B cell (primary cell): ENCODE data around the gene TMPRSS11D. TPM values are rescaled to one million over a fixed set of nuclear protein-coding genes. Genes with fewer than 3 reads are reported as not detected.

Experiments used
- ATAC-seq: fragments of 200-7000 bp; cut with Tn5 transposase; one replicate; pipeline ENCODE4 v1.10.0; 2021; ENCODE audit warnings: low read depth, mild to moderate bottlenecking, moderate number of reproducible peaks, moderate library complexity
- CTCF ChIA-PET: fragments of 350-600 bp; sonication (Branson Sonifier 250); formaldehyde crosslinking; loops from one replicate; lab custom pipeline; 2021; ENCODE audit warnings: antibody characterized with exemption, inconsistent platforms; lab: Charles Lee
- POLR2A ChIA-PET: fragments of 350-600 bp; sonication (Branson Sonifier 250); formaldehyde crosslinking; loops from one replicate; lab custom pipeline; 2021; ENCODE audit warnings: antibody characterized with exemption; lab: Charles Lee
- DNase-seq: peaks from one replicate; pipeline ENCODE4 v3.0.0; 2013
- H2AFZ ChIP-seq: 2 replicates; pipeline ENCODE4 v1.6.1; 2012; ENCODE audit warnings: mild to moderate bottlenecking, low read depth, low read length; ENCODE audit not compliant: insufficient read depth, poor library complexity, severe bottlenecking
- H3K27ac ChIP-seq, 2 donors: 1 replicate in 1 of 2; 2 replicates in 1 of 2; pipeline ENCODE4 v1.5.1; 2012 to 2013; ENCODE audit warnings: low read length in 2 of 2, mild to moderate bottlenecking in 2 of 2, moderate library complexity in 1 of 2
- H3K27me3 ChIP-seq, 4 experiments: fragments of 200-600 bp in 1 of 4; sonication (generic) in 1 of 4; replicated peaks in 1 of 4; 1 replicate in 2 of 4; 2 replicates in 2 of 4; pipeline versions ENCODE4 v1.6.1 to v1.7.0; 2013 to 2016; ENCODE audit warnings: low read length in 3 of 4, mild to moderate bottlenecking in 2 of 4, mixed read lengths in 1 of 4, moderate library complexity in 1 of 4; ENCODE audit not compliant: insufficient read depth in 4 of 4, control insufficient read depth in 3 of 4; ENCODE audit errors: control extremely low read depth in 1 of 4
- H3K36me3 ChIP-seq, 2 experiments: replicated peaks in 1 of 2; 1 replicate in 1 of 2; 2 replicates in 1 of 2; pipeline versions ENCODE4 v1.6.1 to v1.7.1; 2013; ENCODE audit warnings: low read length in 1 of 2; ENCODE audit not compliant: insufficient read depth in 2 of 2, control insufficient read depth in 1 of 2; ENCODE audit errors: control extremely low read depth in 1 of 2, extremely low read depth in 1 of 2
- H3K4me1 ChIP-seq, 2 donors: fragments of 200-600 bp in 1 of 2; sonication (generic) in 1 of 2; 1 replicate in 1 of 2; 2 replicates in 1 of 2; pipeline versions ENCODE4 v1.5.1 to v1.6.1; 2013 to 2017; ENCODE audit warnings: low read length in 2 of 2; ENCODE audit not compliant: control insufficient read depth in 2 of 2, insufficient read depth in 2 of 2
- H3K4me2 ChIP-seq: replicated peaks from 2 replicates; pipeline ENCODE3; 2012; ENCODE audit warnings: mild to moderate bottlenecking, low read depth, low read length; ENCODE audit not compliant: poor library complexity, severe bottlenecking
- H3K4me3 ChIP-seq, 5 experiments: fragments of 200-600 bp in 1 of 5; sonication (generic) in 1 of 5; 1 replicate in 3 of 5; 2 replicates in 2 of 5; pipeline versions ENCODE4 v1.5.1 to v1.7.0; 2011 to 2016; ENCODE audit warnings: low read length in 4 of 5, mild to moderate bottlenecking in 4 of 5, low read depth in 2 of 5, control low read depth in 1 of 5, moderate library complexity in 1 of 5; ENCODE audit not compliant: insufficient read depth in 1 of 5; ENCODE audit errors: control extremely low read depth in 1 of 5, extremely low read depth in 1 of 5
- H3K79me2 ChIP-seq: fragments of 200-600 bp; sonication (generic); one replicate; pipeline ENCODE4 v1.6.0; 2016; ENCODE audit warnings: low read length; ENCODE audit not compliant: control insufficient read depth, insufficient read depth
- H3K9ac ChIP-seq: fragments of 200-600 bp; sonication (generic); 2 replicates; pipeline ENCODE4 v1.6.1; 2017; ENCODE audit warnings: mild to moderate bottlenecking, low read length, moderate library complexity
- H3K9me3 ChIP-seq, 3 donors: one replicate each; pipeline versions ENCODE4 v1.6.1 to v1.7.1; 2013; ENCODE audit warnings: low read length in 2 of 3; ENCODE audit not compliant: control insufficient read depth in 2 of 3, insufficient read depth in 1 of 3; ENCODE audit errors: control extremely low read depth in 1 of 3
- H4K20me1 ChIP-seq: 2 replicates; pipeline ENCODE4 v1.6.0; 2012; ENCODE audit warnings: mild to moderate bottlenecking, low read length; ENCODE audit not compliant: insufficient read depth, control insufficient read depth, poor library complexity, severe bottlenecking
- H3K27ac Mint-ChIP-seq: one replicate; pipeline ENCODE4 v1.8.0; 2021; ENCODE audit warnings: mixed read lengths
- H3K27me3 Mint-ChIP-seq: one replicate; pipeline ENCODE4 v1.8.0; 2021; ENCODE audit warnings: mixed read lengths
- H3K4me1 Mint-ChIP-seq: one replicate; pipeline ENCODE4 v1.8.0; 2021; ENCODE audit warnings: mixed read lengths
- H3K4me3 Mint-ChIP-seq: one replicate; pipeline ENCODE4 v1.8.0; 2021; ENCODE audit warnings: mixed read lengths
- H3K9me3 Mint-ChIP-seq: one replicate; pipeline ENCODE4 v1.8.0; 2022; ENCODE audit warnings: mixed read lengths; ENCODE audit not compliant: insufficient read depth
- CTCF ChIP-seq: fragments of 200-600 bp; IDR thresholded peaks from one replicate; pipeline ENCODE4 v1.8.0; 2022; ENCODE audit warnings: antibody characterized with exemption, mild to moderate bottlenecking
- EZH2 ChIP-seq: IDR thresholded peaks from 2 replicates; pipeline ENCODE4 v1.6.1; 2012; ENCODE audit warnings: borderline replicate concordance, low read depth, mild to moderate bottlenecking, moderate library complexity, low read length; ENCODE audit not compliant: insufficient read depth, poor library complexity, severe bottlenecking
- WGBS: methylation state at CpG from one replicate; pipeline ENCODE4 v1.1.5; 2013; ENCODE audit warnings: missing lambda C conversion rate; ENCODE audit not compliant: insufficient coverage; 5-methylcytosine and 5-hydroxymethylcytosine counted together
- intact Hi-C: fragments of 100-400 bp; cut with micrococcal nuclease; formaldehyde crosslinking; loops from one replicate; pipeline ENCODE4 v1.10.0; 2022
- polyA plus RNA-seq: library from polyadenylated mRNA; depleted of rRNA; stranded (reverse); fragments of >200 nt; gene quantifications from 2 replicates; pipeline ENCODE4 v1.2.3, GENCODE V29; 2012
- total RNA-seq, 2 donors: library from RNA; stranded (reverse); fragments of 120-200 nt in 1 of 2; gene quantifications; 1 replicate in 1 of 2; 2 replicates in 1 of 2; pipeline versions ENCODE4 v1.2.3 to v1.2.4, GENCODE V29; 2013 to 2022

The TMPRSS11D gene
- total and polyA plus RNA-seq, 2 donors (not counting 1 experiment from before 2014, with no cell fraction given), result not detected

DNA sequence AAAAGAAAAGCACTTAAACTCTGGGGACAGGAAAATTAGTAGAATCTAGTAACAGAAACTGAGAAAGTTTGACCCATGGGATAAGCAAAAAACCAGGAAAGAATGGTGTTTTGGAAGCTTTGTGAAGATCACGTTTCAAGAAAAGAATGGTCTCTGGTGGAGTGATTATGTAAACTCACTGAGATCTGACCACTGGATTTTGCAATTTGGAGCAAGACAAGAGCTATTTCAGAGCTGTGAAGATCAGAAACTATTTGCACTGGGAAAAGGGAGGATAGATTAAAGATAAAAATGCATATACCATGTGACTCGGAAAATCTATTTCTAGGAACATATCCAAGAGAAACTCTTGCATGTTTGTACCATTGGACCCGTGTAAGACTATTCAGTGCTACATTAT lies 4.3 kb downstream of the TMPRSS11D start:
- POLR2A ChIA-PET, result no interaction called here
- no peak overlapping the region for H3K27ac Mint-ChIP-seq
- H4K20me1 ChIP-seq, result no peaks in the 10 kb centered on the region
- CTCF ChIA-PET, result interaction anchor here (0.7 to 1.6 kb wide), 2 partner anchors 10 to 24 kb away, joined by 3 read pairs; no protein-coding TSS in a partner anchor
- no peaks in the 10 kb centered on the region for H3K36me3 ChIP-seq
- H3K4me3 ChIP-seq, result no peak overlapping the region
- no peak overlapping the region for H3K4me2 ChIP-seq
- no peak for TF ChIP-seq EZH2
- TF ChIP-seq CTCF, result no peak
- DNase-seq (no peak), ATAC-seq (no peak)
- H2AFZ ChIP-seq, result no peak overlapping the region
- H3K9ac ChIP-seq, result no peak overlapping the region
- WGBS, result 94% methylated on average over 1 of the region's 3 CpGs
- no peaks in the 10 kb centered on the region for H3K27me3 ChIP-seq
- H3K79me2 ChIP-seq, result no peaks in the 10 kb centered on the region
- H3K27ac ChIP-seq, result no peak overlapping the region
- no peaks in the 10 kb centered on the region for H3K9me3 Mint-ChIP-seq
- H3K9me3 ChIP-seq, result no peaks in the 10 kb centered on the region
- intact Hi-C loops, result no loop called here
- H3K4me1 ChIP-seq, result no peaks in the 10 kb centered on the region
- peaks cover 3% of the 10 kb centered on the region for H3K27me3 Mint-ChIP-seq
- no peak overlapping the region for H3K4me3 Mint-ChIP-seq
- H3K4me1 Mint-ChIP-seq, result no peaks in the 10 kb centered on the region

GRCh38 chr4:67877086-67877485 lies 6.7 kb downstream of the TMPRSS11D start:
- no peaks in the 10 kb centered on the region for H3K4me1 ChIP-seq
- no peaks in the 10 kb centered on the region for H3K79me2 ChIP-seq
- no peaks in the 10 kb centered on the region for H3K36me3 ChIP-seq
- H3K4me3 ChIP-seq, result no peak overlapping the region
- no peak for DNase-seq
- H3K27ac Mint-ChIP-seq, result no peak overlapping the region
- intact Hi-C loops, result no loop called here
- 100% methylated on average over 1 of the region's 3 CpGs for WGBS
- ATAC-seq, result no peak
- TF ChIP-seq EZH2 (no peak), CTCF (no peak)
- H2AFZ ChIP-seq, result no peak overlapping the region
- no peak overlapping the region for H3K4me3 Mint-ChIP-seq
- H3K9me3 Mint-ChIP-seq, result no peaks in the 10 kb centered on the region
- H3K9me3 ChIP-seq, result no peaks in the 10 kb centered on the region
- POLR2A ChIA-PET, result no interaction called here
- no peak overlapping the region for H3K4me2 ChIP-seq
- H3K27me3 ChIP-seq, result no peaks in the 10 kb centered on the region
- CTCF ChIA-PET, result no interaction called here
- H3K4me1 Mint-ChIP-seq, result no peaks in the 10 kb centered on the region
- H3K27ac ChIP-seq, result no peak overlapping the region
- H3K9ac ChIP-seq, result no peak overlapping the region
- no peaks in the 10 kb centered on the region for H3K27me3 Mint-ChIP-seq
- no peaks in the 10 kb centered on the region for H4K20me1 ChIP-seq
